ENCODE measurements around the gene KCTD15. TPM values are rescaled to one million over a fixed set of nuclear protein-coding genes. Genes with fewer than 3 reads are reported as not detected.

KCTD15 gene
- total RNA-seq, 2 donors from 2014 or later = 57.5 to 72.2 TPM

DNA sequence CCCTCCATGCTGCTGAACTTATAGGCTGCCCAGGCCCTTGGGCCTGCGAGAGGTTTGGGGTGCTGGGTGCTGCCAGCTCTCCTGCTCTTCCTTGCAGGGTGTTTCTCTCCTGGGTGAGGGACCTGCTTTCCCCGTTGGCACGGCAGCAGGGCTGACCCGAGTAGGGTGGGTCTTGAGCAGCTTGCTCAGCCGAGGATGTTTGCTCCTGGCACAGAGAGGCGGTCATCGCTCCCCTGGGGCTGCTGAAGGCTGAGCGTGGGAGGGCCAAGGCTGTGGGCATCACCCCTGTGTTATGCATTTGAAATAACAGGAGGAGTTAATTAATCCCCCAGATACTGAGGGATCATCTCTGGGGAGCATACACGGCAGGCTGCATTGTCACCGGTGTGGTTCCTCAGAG lies 5.3 kb downstream of the KCTD15 start:
- Histone ChIP-seq H3K4me1 (ENCODE audit: control insufficient read depth in 1 of 2, low read depth in 2 of 2) (peaks cover 0 to 41% of the 10 kb centered on the region in 2 donors), H3K36me3 (peaks cover 13% of the 10 kb centered on the region)
- TF ChIP-seq, protein P1, sequence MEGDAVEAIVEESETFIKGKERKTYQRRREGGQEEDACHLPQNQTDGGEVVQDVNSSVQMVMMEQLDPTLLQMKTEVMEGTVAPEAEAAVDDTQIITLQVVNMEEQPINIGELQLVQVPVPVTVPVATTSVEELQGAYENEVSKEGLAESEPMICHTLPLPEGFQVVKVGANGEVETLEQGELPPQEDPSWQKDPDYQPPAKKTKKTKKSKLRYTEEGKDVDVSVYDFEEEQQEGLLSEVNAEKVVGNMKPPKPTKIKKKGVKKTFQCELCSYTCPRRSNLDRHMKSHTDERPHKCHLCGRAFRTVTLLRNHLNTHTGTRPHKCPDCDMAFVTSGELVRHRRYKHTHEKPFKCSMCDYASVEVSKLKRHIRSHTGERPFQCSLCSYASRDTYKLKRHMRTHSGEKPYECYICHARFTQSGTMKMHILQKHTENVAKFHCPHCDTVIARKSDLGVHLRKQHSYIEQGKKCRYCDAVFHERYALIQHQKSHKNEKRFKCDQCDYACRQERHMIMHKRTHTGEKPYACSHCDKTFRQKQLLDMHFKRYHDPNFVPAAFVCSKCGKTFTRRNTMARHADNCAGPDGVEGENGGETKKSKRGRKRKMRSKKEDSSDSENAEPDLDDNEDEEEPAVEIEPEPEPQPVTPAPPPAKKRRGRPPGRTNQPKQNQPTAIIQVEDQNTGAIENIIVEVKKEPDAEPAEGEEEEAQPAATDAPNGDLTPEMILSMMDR (IDR thresholded peaks at IDR 0.05) = no peak

DNA sequence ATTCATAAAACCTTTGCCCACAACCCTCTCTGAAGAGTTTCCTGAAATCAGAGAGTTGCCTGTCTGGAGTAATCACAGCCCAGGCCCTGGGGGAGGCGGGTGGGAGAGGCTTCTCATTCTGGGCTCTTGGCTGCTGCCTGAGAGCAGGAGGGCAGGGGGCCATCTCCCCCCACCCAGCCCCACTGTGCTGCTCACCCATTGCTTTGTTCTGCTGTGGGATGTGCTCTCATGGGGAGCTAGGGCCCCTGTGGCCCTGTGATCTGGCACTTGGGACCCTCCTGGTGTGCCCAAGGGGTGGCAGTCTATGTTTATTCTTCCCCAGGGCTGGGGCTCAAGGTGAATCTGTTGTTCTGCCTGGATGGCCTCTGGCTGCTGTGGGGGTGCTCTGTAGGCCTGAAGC lies 6.1 kb downstream of the KCTD15 start:
- H3K4me1 ChIP-seq (ENCODE audit: control insufficient read depth in 1 of 2, low read depth in 2 of 2) = peaks cover 0 to 41% of the 10 kb centered on the region in 2 donors
- DNase-seq (ENCODE audit: low spot score) = no peak
- no peaks in the 10 kb centered on the region for H3K27me3 ChIP-seq (replicated peaks; ENCODE audit: insufficient read depth)
- H3K4me3 ChIP-seq = no peak overlapping the region
- ATAC-seq (ENCODE audit: insufficient number of reproducible peaks, low FRiP score, low read depth) = no peak
- no peak overlapping the region for H3K27ac ChIP-seq
- H3K9me3 ChIP-seq = no peaks in the 10 kb centered on the region
- TF ChIP-seq, protein P1 (IDR thresholded peaks at IDR 0.05) = no peak
- H3K36me3 ChIP-seq = peaks cover 21% of the 10 kb centered on the region

More for the DNA sequence above, 5.3 kb downstream of the KCTD15 start:
- H3K9me3 ChIP-seq = no peaks in the 10 kb centered on the region
- H3K27ac ChIP-seq = no peak overlapping the region
- no peak overlapping the region for H3K4me3 ChIP-seq
- H3K27me3 ChIP-seq (replicated peaks; ENCODE audit: insufficient read depth) = no peaks in the 10 kb centered on the region
- DNase-seq (ENCODE audit: low spot score) = no peak
- no peak for ATAC-seq (ENCODE audit: insufficient number of reproducible peaks, low FRiP score, low read depth)

DNA sequence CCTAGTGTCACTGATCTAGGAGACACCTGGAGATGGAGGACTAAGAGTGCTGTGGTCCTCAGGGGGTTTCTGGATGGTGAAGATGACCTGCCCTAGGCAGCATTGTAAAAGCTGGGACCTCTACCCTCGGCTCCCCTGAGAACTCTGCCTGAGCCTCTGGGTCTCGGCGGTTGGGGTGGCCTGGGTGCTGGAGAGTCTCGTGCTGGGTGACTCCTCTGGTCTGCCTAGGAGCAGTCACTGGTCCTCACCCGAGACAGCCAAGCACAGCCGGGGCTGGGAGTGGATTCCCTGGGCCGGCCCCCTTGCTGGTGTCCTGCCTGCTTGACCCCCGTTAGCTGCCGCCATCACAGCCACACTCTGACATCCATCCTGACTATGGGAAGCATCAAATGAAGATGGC lies 6.7 kb downstream of the KCTD15 start:
- no peaks in the 10 kb centered on the region for H3K27me3 ChIP-seq (replicated peaks; ENCODE audit: insufficient read depth)
- no peaks in the 10 kb centered on the region for H3K9me3 ChIP-seq
- peak overlapping the region; percentile 38 to 47 for H3K27ac ChIP-seq
- ATAC-seq (ENCODE audit: insufficient number of reproducible peaks, low FRiP score, low read depth) = no peak
- H3K36me3 ChIP-seq = peaks cover 26% of the 10 kb centered on the region
- no peak for DNase-seq (ENCODE audit: low spot score)
- TF ChIP-seq, protein P1 (IDR thresholded peaks at IDR 0.05) = no peak
- peaks cover 0 to 41% of the 10 kb centered on the region in 2 donors for H3K4me1 ChIP-seq (ENCODE audit: control insufficient read depth in 1 of 2, low read depth in 2 of 2)
- H3K4me3 ChIP-seq = no peak overlapping the region

DNA sequence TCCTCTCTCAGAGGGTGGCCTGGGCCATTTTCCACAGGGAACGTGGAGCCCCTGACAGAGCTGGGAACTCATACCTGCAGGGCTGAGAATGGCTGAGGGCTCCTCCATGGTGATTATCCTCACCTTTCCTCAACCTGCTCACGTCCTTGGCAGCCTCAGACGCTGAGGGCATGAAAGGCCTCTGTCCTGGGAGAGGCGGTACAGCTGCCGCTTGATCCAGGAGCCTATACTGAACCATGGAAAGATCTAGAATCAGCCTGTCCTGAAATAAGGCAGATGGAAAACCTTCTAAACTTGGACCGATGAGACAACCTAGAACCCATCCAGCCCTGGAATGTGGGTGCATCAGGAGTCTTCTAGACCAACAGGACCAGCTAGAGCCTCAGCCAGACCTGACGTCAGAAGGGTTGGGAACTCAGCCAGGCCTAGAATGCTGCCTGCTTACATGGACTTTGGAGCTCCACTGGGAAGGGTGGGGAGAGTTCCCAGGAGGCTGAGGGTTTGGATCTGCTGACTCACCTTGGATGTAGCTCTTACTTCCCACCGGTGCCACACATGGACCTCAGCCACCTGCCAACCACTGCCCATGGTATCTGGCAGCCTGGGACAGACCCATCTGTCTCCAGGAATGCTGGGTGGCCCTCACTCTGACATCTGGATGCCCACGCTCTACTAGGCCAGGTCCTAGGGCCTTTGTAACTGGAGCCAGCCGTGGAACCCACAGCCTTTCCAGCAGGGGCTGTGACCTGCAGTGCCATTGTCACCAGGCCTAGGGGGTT lies 7.5 kb downstream of the KCTD15 start:
- DNase-seq (ENCODE audit: low spot score) = no peak

DNA sequence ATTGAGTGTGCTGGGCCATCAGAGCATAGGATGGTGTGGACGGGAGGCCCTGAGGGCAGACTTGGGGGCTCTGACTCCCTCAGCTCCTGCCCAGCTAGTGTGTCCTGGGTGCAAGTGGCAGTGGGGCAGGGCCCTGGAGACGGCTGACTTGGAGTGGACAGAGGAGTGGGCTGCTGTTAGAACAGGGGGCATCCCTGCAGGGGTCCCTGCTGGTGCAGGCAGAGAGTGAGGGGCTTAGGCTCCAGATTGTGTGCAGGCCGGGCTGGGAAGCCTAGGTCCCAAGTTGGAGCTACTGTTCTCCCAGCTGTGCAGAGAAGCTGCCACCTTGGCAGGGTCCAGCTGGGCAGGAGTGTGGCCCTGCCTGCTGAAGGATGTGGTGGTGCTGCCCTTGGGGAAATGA lies 8.6 kb downstream of the KCTD15 start:
- no peak overlapping the region for H3K4me3 ChIP-seq
- H3K27ac ChIP-seq = no peak overlapping the region
- TF ChIP-seq, protein P1 (IDR thresholded peaks at IDR 0.05) = no peak
- ATAC-seq (ENCODE audit: insufficient number of reproducible peaks, low FRiP score, low read depth) (no peak), DNase-seq (ENCODE audit: low spot score) (no peak)
- no peaks in the 10 kb centered on the region for H3K27me3 ChIP-seq (replicated peaks; ENCODE audit: insufficient read depth)
- peaks cover 0 to 24% of the 10 kb centered on the region in 2 donors for H3K4me1 ChIP-seq (ENCODE audit: control insufficient read depth in 1 of 2, low read depth in 2 of 2)
- peaks cover 27% of the 10 kb centered on the region for H3K36me3 ChIP-seq
- H3K9me3 ChIP-seq = no peaks in the 10 kb centered on the region

More for the DNA sequence above, 7.5 kb downstream of the KCTD15 start:
- ATAC-seq (ENCODE audit: insufficient number of reproducible peaks, low FRiP score, low read depth) = peak; percentile 84
- peaks cover 26% of the 10 kb centered on the region for H3K36me3 ChIP-seq
- H3K27ac ChIP-seq = peak overlapping the region; percentile 38 to 47
- H3K4me1 ChIP-seq (ENCODE audit: control insufficient read depth in 1 of 2, low read depth in 2 of 2) = peaks cover 0 to 34% of the 10 kb centered on the region in 2 donors
- H3K27me3 ChIP-seq (replicated peaks; ENCODE audit: insufficient read depth) = no peaks in the 10 kb centered on the region
- no peak overlapping the region for H3K4me3 ChIP-seq
- TF ChIP-seq, protein P1 (IDR thresholded peaks at IDR 0.05) = no peak
- no peaks in the 10 kb centered on the region for H3K9me3 ChIP-seq

All from thoracic aorta (tissue), 2 donors.